ENCODE measurements around the gene SCMH1.
"Not testable (repeated sequence)": the region's sequence is repeated elsewhere in the genome, so short reads cannot be mapped to it uniquely, and the experiment has no call there.

Gene SCMH1

DNA sequence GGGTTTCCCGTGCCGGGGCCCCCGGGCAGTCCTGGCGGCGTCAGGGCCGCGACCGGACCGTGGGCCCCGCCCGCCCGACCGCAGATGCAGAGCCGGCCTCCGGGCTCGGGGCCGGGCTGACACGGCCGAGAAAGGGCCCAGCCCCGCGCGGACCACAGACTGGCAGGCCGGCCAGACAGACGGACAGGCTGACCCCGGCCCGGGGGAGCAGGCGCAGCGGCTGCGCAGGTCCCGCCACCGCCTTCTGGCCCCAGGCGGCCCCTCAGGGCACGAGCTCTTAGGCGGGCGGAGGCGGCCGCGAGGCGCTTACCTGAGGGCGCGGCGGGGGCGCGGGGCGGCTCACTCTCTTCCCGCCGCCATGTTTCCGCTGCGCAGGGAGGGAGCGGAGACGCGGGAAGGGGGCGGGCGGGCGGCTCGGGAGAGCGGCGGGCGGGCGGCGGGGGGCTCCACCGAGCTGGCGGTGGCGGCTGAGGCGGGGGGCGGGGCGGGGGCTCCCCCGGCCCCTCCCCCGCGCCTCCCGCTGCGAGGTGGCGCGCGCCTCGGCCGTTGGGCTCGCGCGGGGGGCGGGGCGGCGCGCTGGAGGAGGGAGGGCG lies at the start of gene SCMH1:
Gene SCMH1, minus strand, starts transcription at position 558 of the 593 bp plus-strand sequence. CDS start 56,173 bp downstream, outside the sequence.
- FAIRE-seq, result no peak

GRCh38 chr1:41291195-41291594 lies 49.1 kb upstream of the SCMH1 start:
- FAIRE-seq, result no peak

- no peak for FAIRE-seq
Observed at GRCh38 chr1:41289196-41289595, 47.1 kb upstream of the SCMH1 start.

- no peak for FAIRE-seq
Observed at GRCh38 chr1:41286992-41287391, 44.9 kb upstream of the SCMH1 start.

GRCh38 chr1:41286486-41286885 lies 44.4 kb upstream of the SCMH1 start:
- no peak for FAIRE-seq

GRCh38 chr1:41285818-41286217 lies 43.7 kb upstream of the SCMH1 start:
- no peak for FAIRE-seq

DNA sequence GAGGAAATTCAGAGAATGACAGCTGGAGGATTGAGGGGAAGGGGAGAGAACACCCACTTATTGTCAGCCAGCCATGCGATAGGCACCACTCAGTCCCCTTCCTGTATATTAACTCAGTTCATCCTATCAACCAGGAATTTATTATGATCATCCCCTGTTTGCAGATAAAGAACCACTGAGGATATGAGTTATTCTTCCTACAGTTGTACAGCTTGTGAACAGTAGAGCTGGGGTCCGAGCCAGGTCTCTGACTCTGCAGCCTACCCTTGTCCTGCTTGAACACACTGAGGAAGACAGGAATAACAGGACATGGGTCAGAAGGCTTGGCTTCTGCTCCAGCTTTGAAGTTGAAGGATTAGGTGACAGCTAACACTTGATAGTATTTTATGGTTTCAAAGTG lies 42.0 kb upstream of the SCMH1 start:
- no peak for FAIRE-seq

DNA sequence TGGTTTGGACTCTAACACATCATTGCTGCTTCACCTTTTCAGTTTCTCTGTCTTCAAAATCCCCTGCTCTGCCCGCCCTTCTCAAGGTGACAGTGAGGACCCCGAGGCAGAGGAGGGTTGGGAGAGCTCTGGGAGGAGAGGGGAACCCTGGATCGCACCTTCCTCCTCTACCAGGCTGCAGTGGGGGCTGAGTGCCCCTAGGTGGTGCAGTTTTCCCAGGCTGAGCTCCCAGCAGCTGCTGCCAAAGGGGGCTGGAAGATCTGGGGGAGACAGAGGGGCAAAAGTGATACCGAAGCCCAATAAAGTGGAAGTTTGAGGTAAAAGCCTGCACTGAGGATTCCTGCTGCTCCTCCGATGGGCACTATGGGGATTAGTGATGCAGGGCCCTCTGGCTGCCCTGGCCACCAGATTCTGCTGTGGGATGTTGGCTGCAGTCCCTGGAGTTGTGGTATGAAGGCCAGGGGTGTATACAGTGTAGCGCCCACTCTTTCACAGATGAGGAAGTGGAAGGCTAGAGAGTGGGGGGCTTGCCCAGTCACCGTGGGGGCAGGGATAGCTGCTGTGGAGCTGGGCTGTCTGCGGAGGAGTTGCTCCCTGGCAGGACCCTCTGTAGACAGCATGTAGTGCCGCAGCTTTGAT lies 40.7 kb upstream of the SCMH1 start:
- no peak for FAIRE-seq

DNA sequence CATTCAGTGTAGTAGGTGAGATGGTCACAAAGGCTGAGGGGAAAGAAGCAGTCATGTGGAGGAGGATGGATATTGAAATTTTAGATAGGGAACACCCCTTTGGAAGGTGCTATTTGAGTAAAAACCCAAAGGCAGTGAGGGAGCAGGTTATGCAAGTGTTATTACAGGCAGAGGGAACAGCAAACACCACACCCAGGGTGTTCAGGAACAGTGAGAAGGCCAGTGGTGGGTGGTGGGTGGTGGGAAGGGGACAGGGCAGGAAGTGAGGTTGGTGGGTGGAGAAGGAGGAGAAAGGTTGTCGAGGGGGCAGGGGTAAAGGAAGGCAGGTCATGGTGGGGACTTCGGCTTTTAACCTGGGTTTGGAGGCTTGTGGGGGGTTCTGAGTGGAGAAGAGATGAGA lies 39.2 kb upstream of the SCMH1 start:
- FAIRE-seq, result no peak

DNA sequence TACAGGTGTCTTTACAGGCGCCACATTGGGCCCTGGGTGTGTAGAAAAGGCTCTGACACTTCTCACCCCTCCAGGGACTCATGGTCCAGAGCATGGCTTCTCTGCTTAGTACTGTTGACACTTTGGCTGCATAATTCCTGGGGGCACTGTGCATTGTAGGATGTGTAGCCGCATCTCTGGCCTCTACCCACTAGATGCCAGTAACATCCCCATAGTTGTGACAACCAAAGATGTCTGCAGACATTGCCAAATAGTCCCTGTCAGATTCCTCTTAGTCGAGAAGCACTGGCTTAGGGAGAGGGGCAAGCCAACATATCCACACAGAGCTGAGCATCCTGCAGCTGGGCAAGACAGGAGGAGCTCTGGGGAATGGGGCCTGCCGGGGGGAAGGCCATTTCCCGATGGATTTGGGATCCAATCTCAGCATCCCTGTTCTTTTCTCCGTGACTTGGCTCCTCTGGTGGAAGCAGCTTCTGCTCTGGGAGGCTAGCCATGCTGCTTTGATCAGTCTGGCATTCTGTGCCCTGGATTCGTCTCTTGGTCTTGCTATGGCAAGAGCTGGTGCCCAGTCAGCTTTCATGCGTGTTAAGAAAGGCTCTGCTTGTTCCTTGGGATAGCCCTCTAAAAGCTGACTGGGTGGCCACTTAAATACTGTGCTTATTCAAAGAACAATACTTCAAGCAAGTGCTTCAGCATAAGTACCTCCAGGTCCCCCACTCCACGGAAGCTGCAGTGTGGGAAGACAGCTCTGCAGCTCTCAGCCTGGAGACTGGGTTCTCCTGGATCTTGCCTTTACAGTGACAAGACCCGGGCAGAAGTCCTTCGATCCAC lies 38.3 kb upstream of the SCMH1 start:
- no peak for FAIRE-seq

- no peak for FAIRE-seq
Observed at GRCh38 chr1:41278076-41278475, 36.0 kb upstream of the SCMH1 start.

GRCh38 chr1:41277371-41277975 lies 35.4 kb upstream of the SCMH1 start:
- FAIRE-seq, result no peak

- no peak for FAIRE-seq
Observed at GRCh38 chr1:41275831-41276230, 33.7 kb upstream of the SCMH1 start.

DNA sequence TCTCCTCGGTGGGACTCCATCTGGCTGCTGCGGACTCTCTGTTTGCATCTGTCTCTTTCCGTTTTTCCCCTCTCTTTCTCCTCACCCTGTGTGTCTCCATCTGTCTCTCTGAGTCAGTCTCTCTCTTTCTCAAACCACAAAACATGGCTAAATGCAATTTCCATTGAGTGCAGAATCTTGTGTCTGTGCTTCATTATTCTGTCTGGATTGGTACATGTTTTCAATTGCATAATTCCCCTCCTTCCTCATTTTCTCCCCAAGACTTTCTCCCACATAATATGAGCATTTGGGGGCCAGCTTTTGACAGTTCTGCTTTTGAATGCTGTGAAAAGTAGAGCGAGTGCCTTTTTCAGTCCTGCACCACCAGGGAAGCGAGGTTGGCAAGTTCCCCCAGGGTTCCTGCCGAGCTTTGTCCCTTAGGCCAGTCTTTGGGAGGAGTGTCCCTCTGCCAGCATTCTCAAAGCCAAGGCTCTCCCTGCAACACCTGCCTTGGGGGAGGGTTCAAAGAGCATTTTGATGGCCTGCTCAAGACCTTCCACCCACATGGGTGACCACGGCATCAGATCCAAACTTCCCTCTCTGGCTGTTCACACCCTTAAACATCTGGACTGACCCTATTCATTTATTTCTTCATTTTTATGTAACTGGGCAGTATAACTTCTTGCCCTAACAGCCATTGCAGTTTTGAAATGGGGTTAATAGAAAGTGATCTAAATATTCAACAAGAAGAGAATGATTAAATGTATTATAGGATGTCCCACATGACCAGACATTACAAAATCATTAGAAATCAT lies 32.8 kb upstream of the SCMH1 start:
- FAIRE-seq, result no peak

DNA sequence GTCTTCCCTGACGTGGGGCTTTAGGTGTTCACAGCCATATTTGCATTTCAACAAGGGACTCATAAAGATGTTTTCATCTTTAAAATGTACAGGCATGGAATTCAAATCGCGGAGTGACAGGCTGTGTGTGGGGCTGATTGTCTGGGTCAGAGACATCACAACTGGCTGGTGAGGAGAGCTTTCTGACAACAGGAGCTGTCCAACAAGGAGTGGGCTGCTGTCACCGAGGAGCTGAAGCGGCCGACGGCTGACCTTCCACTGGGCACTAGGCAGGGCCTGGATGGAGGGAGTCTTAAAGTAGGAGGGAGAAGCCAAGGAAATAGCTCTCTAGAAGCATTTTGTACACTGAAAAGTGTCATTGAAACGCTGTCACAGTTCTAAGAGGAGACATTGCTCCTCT lies 30.5 kb upstream of the SCMH1 start:
- FAIRE-seq, result no peak

DNA sequence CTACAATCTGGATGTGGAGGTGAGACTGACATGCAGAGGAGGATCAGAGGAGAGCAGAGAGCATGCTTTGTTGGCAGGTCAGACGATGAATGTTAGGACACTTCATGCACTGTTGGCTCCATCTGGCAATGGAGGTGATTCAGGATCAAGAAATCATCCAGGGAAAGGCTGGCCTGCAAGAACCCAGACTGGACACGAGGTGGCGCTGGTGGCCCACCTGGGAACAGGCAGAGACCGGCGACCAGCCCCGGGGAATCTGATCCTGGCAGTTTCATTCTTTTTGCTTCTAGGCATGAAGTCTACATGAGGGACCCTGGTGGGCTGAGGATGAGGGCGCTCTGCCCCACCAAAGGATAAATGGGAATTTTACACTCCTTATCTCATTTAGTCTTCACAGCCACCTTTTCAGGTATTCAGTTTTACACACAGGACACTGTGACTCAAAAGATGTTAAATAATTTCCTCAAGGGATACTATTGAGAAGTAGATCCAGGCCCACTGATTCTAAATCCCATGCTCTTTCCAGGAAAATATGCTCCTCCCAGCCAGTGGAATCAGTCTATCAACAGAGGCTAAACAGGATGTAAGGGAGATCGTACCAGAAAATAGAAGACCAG lies 26.2 kb upstream of the SCMH1 start:
- no peak for FAIRE-seq

GRCh38 chr1:41261926-41262618 lies 20.0 kb upstream of the SCMH1 start:
- FAIRE-seq, result no peak

GRCh38 chr1:41260768-41261167 lies 18.7 kb upstream of the SCMH1 start:
- no peak for FAIRE-seq

DNA sequence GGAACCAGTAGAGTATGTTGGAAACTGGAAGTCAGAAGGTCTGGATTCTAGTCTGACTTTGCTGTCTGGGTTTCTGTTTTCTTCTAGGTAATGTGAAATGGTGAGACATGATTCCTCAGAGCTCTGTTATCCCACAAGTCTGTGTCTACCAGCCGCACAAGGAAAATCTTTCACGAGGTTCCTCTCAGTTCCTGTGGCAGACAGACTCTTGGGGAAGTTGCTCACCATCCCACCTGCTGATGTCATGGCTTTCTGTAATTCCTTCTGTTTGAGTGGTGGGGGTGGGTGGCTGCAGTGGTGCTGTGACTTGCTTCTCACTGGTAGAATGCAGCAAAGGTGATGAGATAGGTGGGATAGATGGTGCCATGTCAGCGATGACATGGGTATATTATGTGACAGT lies 17.1 kb upstream of the SCMH1 start:
- FAIRE-seq, result no peak

DNA sequence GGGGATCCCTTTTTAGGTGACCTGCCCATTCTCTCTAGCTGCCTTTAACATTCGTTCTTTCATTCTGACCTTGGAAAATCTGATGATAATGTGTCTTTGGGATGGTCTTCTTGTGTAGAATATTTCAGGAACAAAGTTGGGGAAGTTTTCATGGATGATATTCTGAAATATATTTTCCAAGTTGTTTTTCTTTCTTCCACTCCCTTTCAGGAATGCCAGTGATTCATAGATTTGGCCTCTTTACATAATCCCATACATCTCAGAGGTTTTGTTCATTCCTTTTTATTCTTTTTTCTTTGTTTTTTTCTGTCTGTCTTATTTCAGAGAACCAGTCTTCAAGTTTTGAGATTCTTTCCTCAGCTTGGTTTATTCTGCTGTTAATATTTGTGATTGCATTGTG lies 13.9 kb upstream of the SCMH1 start:
- no peak for FAIRE-seq

DNA sequence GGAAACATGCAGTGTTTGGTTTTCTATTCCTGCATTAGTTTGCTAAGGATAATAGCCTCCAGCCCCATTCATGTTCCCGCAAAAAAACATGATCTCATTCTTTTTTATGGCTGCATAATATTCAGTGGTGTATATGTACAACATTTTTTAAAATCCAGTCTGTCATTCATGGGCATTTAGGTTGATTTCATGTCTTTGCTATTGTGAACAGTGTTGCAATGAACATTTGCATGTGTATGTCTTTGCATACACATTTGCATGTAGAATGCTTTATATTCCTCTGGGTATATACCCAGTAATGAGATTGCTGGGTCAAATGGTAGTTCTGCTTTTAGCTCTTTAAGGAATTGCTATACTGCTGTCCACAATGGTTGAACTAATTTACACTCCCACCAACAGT lies 9.0 kb upstream of the SCMH1 start:
- FAIRE-seq, result not testable (repeated sequence)

GRCh38 chr1:41249319-41249718 lies 7.2 kb upstream of the SCMH1 start:
- no peak for FAIRE-seq

Measured in TTC549 (cell line).